ENCODE results near the gene PUS1.

Gene PUS1

GRCh38 chr12:131910302-131911027 is 18.6 kb upstream of the PUS1 start:
- Mint-ChIP-seq H3K4me3 (no peak overlapping the region), H3K27ac (no peak overlapping the region), H3K4me1 (no peaks in the 10 kb centered on the region), H3K9me3 (no peaks in the 10 kb centered on the region), H3K27me3 (ENCODE audit: low read depth) (no peaks in the 10 kb centered on the region), H3K36me3 (ENCODE audit: low read depth) (no peaks in the 10 kb centered on the region)
- TF ChIP-seq CTCF (IDR thresholded peaks at IDR 0.05; ENCODE audit: unreplicated experiment in 3 of 3): no peak

GRCh38 chr12:131911028-131911650 is 17.9 kb upstream of the PUS1 start:
- Mint-ChIP-seq H3K9me3 (no peaks in the 10 kb centered on the region), H3K4me3 (no peak overlapping the region), H3K36me3 (ENCODE audit: low read depth) (no peaks in the 10 kb centered on the region), H3K4me1 (no peaks in the 10 kb centered on the region), H3K27ac (no peak overlapping the region), H3K27me3 (ENCODE audit: low read depth) (no peaks in the 10 kb centered on the region)
- TF ChIP-seq CTCF (IDR thresholded peaks at IDR 0.05; ENCODE audit: unreplicated experiment in 3 of 3): no peak

- H3K4me1 Mint-ChIP-seq: no peaks in the 10 kb centered on the region
- no peaks in the 10 kb centered on the region for H3K36me3 Mint-ChIP-seq (ENCODE audit: low read depth)
- H3K9me3 Mint-ChIP-seq: no peaks in the 10 kb centered on the region
- TF ChIP-seq CTCF (IDR thresholded peaks at IDR 0.05; ENCODE audit: unreplicated experiment in 3 of 3): no peak
- no peak overlapping the region for H3K4me3 Mint-ChIP-seq
- no peak overlapping the region for H3K27ac Mint-ChIP-seq
- no peaks in the 10 kb centered on the region for H3K27me3 Mint-ChIP-seq (ENCODE audit: low read depth)
Measured at GRCh38 chr12:131911851-131912477, 17.1 kb upstream of the PUS1 start.

GRCh38 chr12:131912518-131913274 is 16.4 kb upstream of the PUS1 start:
- H3K4me3 Mint-ChIP-seq: no peak overlapping the region
- H3K4me1 Mint-ChIP-seq: no peaks in the 10 kb centered on the region
- no peak for TF ChIP-seq CTCF (IDR thresholded peaks at IDR 0.05; ENCODE audit: unreplicated experiment in 3 of 3)
- H3K9me3 Mint-ChIP-seq: no peaks in the 10 kb centered on the region
- no peak overlapping the region for H3K27ac Mint-ChIP-seq
- no peaks in the 10 kb centered on the region for H3K27me3 Mint-ChIP-seq (ENCODE audit: low read depth)
- no peaks in the 10 kb centered on the region for H3K36me3 Mint-ChIP-seq (ENCODE audit: low read depth)

- Mint-ChIP-seq H3K4me1 (no peaks in the 10 kb centered on the region), H3K36me3 (ENCODE audit: low read depth) (no peaks in the 10 kb centered on the region), H3K27ac (no peak overlapping the region), H3K4me3 (no peak overlapping the region), H3K9me3 (no peaks in the 10 kb centered on the region), H3K27me3 (ENCODE audit: low read depth) (no peaks in the 10 kb centered on the region)
- no peak for TF ChIP-seq CTCF (IDR thresholded peaks at IDR 0.05; ENCODE audit: unreplicated experiment in 3 of 3)
Measured at GRCh38 chr12:131913666-131914065, 15.4 kb upstream of the PUS1 start.

All from nephron (organoid).